Neural crest cell (in vitro differentiated cells): Measurements from ENCODE around the gene ZNF3. TPM values are rescaled to one million over a fixed set of nuclear protein-coding genes. Genes with fewer than 3 reads are reported as not detected.

Experiments used
- DNase-seq: peaks from one replicate; pipeline ENCODE4 v3.0.0; 2021; ENCODE audit warnings: low read depth, mixed read lengths, low spot score
- H3K27ac Mint-ChIP-seq: one replicate; pipeline ENCODE4 v1.8.0; 2021; ENCODE audit warnings: mild to moderate bottlenecking, mixed read lengths; ENCODE audit not compliant: unreplicated experiment
- H3K27me3 Mint-ChIP-seq: 2 replicates; pipeline ENCODE4 v1.8.0; 2021; ENCODE audit warnings: low read depth, mild to moderate bottlenecking, mixed read lengths
- H3K36me3 Mint-ChIP-seq: 2 replicates; pipeline ENCODE4 v1.8.0; 2021; ENCODE audit warnings: low read depth, mild to moderate bottlenecking, mixed read lengths
- H3K4me1 Mint-ChIP-seq: 2 replicates; pipeline ENCODE4 v1.8.0; 2021; ENCODE audit warnings: mixed read lengths
- H3K4me3 Mint-ChIP-seq: one replicate; pipeline ENCODE4 v1.8.0; 2021; ENCODE audit warnings: mild to moderate bottlenecking, mixed read lengths
- H3K9me3 Mint-ChIP-seq: 2 replicates; pipeline ENCODE4 v1.8.0; 2021; ENCODE audit warnings: mixed read lengths
- total RNA-seq: library from RNA; stranded (reverse); gene quantifications from 2 replicates; pipeline ENCODE4 v1.2.1, GENCODE V29; 2021
- TF ChIP-seq, protein P1 (sequence below): fragments of 200-600 bp; sonication (generic); conservative IDR thresholded peaks from 2 replicates; pipeline ENCODE4 v1.5.0; 2021; ENCODE audit warnings: antibody characterized with exemption, mild to moderate bottlenecking

Gene ZNF3
- total RNA-seq, 1 donor from 2014 or later, result 67.1 TPM

GRCh38 chr7:100040575-100040974, 40.9 kb downstream of the ZNF3 start:
- no peaks in the 10 kb centered on the region for H3K4me1 Mint-ChIP-seq
- no peak overlapping the region for H3K27ac Mint-ChIP-seq
- H3K4me3 Mint-ChIP-seq, result no peak overlapping the region
- H3K27me3 Mint-ChIP-seq, result no peaks in the 10 kb centered on the region
- no peaks in the 10 kb centered on the region for H3K9me3 Mint-ChIP-seq
- TF ChIP-seq, protein P1, sequence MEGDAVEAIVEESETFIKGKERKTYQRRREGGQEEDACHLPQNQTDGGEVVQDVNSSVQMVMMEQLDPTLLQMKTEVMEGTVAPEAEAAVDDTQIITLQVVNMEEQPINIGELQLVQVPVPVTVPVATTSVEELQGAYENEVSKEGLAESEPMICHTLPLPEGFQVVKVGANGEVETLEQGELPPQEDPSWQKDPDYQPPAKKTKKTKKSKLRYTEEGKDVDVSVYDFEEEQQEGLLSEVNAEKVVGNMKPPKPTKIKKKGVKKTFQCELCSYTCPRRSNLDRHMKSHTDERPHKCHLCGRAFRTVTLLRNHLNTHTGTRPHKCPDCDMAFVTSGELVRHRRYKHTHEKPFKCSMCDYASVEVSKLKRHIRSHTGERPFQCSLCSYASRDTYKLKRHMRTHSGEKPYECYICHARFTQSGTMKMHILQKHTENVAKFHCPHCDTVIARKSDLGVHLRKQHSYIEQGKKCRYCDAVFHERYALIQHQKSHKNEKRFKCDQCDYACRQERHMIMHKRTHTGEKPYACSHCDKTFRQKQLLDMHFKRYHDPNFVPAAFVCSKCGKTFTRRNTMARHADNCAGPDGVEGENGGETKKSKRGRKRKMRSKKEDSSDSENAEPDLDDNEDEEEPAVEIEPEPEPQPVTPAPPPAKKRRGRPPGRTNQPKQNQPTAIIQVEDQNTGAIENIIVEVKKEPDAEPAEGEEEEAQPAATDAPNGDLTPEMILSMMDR, result no peak
- peaks cover 17% of the 10 kb centered on the region for H3K36me3 Mint-ChIP-seq
- no peak for DNase-seq

GRCh38 chr7:100038326-100038725, 43.2 kb downstream of the ZNF3 start:
- Mint-ChIP-seq H3K27me3 (no peaks in the 10 kb centered on the region), H3K36me3 (peaks cover 28% of the 10 kb centered on the region), H3K9me3 (no peaks in the 10 kb centered on the region), H3K4me1 (no peaks in the 10 kb centered on the region), H3K27ac (no peak overlapping the region), H3K4me3 (no peak overlapping the region)
- DNase-seq, result no peak
- TF ChIP-seq, protein P1, result no peak

DNA sequence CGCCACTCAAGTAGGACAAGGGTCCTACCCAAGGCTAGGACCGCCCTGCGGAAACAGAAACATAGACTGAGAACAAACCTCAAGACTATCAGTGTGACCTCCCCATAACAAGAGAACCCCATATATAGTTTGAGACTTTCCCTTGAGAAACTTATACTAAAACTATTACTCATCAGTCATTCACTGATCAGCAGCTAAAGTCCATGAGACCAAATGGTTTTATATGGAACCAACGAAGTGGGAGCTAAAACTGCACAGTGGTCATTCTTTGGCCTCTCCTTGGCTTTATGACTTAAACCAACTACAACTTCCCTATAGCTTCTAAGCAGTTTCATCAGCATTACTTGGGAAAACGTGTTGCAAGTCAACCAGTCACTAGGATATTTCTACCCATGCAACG, 45.6 kb downstream of the ZNF3 start:
- Mint-ChIP-seq H3K36me3 (peaks cover 32% of the 10 kb centered on the region), H3K4me3 (no peak overlapping the region), H3K27me3 (no peaks in the 10 kb centered on the region), H3K4me1 (no peaks in the 10 kb centered on the region), H3K9me3 (no peaks in the 10 kb centered on the region), H3K27ac (no peak overlapping the region)
- DNase-seq, result no peak
- TF ChIP-seq, protein P1, result no peak

DNA sequence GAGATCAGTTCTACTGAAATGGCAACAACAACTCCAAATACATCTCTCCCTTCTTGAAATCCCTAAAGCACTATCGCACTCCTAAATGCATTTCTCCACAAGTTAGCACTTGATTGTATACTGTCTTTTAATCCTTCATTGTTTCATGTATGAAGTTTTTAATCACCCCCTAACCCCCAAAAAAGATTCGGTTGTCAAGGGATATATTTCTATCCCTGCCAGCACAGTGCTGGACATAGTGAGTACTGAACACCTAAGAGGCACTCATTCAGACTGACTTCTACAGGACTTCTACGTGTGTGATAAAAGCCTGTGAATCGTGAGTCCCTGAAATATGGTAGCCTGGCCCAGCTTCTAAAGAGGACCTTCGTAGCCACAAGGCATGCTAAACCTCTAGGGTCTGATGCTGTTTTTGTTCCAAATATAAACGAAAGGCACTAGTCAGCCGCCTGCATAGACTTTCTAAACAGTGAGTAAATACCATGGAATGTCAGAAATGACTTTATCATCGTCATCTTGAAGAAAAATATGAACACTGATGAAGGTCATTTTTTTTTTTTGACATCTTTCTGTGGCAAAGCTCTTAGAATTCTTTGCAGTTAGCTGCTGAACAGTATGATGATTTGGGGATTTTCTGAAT, 46.5 kb downstream of the ZNF3 start:
- DNase-seq, result no peak
- Mint-ChIP-seq H3K4me3 (no peak overlapping the region), H3K9me3 (no peaks in the 10 kb centered on the region), H3K36me3 (peaks cover 39% of the 10 kb centered on the region), H3K4me1 (no peaks in the 10 kb centered on the region), H3K27ac (no peak overlapping the region), H3K27me3 (no peaks in the 10 kb centered on the region)
- TF ChIP-seq, protein P1, result no peak

- no peak for DNase-seq
- Mint-ChIP-seq H3K4me1 (no peaks in the 10 kb centered on the region), H3K27me3 (no peaks in the 10 kb centered on the region), H3K27ac (no peak overlapping the region), H3K9me3 (no peaks in the 10 kb centered on the region), H3K4me3 (no peak overlapping the region), H3K36me3 (peaks cover 39% of the 10 kb centered on the region)
- TF ChIP-seq, protein P1, result no peak
These were observed 48.0 kb downstream of the ZNF3 start for GRCh38 chr7:100033526-100033925.
